Stimulated activated CD8-positive, alpha-beta memory T cell treated with anti-CD3 and anti-CD28 coated beads, Interleukin-12 subunit alpha, Interleukin-12 subunit beta, amount 100 ng/mL, for 24 hours (primary cell): ENCODE measurements around the gene LRRIQ1.

Source experiments
- DNase-seq: peaks from one replicate; pipeline ENCODE4 v3.0.0-alpha.2; 2020; ENCODE audit errors: extremely low read depth

The LRRIQ1 gene

DNA sequence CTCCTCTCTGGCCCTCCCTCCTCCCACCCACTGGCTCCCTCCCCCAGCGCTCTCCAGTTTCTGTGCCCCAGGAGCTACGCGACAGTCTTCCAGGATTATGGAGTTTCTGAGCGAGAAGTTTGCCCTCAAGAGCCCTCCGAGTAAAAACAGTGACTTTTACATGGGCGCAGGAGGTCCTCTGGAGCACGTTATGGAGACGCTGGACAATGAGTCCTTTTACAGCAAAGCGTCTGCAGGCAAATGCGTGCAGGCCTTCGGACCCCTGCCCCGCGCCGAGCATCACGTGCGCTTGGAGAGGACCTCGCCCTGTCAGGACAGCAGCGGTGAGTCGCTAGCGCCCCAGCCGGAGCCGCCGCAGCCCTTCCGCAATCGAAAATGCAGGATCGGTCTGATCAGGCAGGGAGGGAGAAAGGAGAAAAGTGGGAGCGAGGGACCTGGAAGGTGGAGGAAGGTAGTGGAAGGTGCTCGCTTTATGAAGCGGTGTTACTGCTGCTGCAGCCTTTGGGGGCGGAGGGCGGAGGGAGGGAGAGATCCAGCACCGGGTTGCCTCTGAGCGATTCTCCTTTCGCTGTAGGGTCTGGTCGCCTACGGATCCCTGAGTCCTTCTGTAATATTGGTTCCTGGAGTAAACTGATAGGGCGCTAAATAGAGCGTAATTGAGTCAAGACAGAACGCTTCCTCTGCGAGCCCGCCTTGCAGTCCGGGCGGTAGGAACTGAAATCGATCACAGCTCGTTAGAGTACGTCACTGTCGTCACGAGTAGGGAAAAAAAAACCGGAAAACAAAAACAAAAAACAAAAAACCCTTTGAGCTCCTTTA is 244.2 kb downstream of the LRRIQ1 start, which contains the start of gene ALX1:
Gene ALX1, plus strand, starts transcription at position 56 of the 819 bp plus-strand sequence. Its CDS starts 42 bp downstream, at position 98.
- DNase-seq, result no peak

GRCh38 chr12:85280984-85281630 is 245.0 kb downstream of the LRRIQ1 start:
- DNase-seq, result no peak

- no peak for DNase-seq
These were observed 245.6 kb downstream of the LRRIQ1 start for GRCh38 chr12:85281636-85282312.

DNA sequence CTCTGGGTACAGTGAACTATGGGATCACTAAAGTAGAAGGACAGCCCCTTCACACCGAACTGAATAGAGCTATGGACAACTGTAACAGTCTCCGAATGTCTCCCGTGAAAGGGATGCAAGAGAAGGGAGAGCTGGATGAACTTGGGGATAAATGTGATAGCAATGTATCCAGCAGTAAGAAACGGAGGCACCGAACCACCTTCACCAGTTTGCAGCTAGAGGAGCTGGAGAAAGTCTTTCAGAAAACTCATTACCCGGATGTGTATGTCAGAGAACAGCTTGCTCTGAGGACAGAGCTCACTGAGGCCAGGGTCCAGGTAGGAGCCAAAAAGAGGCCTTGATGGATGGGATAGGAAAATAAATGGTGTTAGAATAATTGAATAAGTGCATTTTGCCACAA is 247.4 kb downstream of the LRRIQ1 start:
- no peak for DNase-seq
